Stimulated activated CD4-positive, alpha-beta T cell treated with anti-CD3 and anti-CD28 coated beads, Interleukin-12 subunit alpha, Interleukin-12 subunit beta, amount 100 ng/mL, for 48 hours (primary cell): ENCODE results near the gene MUC2.

Experiments used
- DNase-seq, 3 donors: peaks; one replicate each; pipeline ENCODE4 v3.0.0-alpha.2; 2020; ENCODE audit warnings: low read depth in 2 of 3, low spot score in 1 of 3

MUC2 gene

GRCh38 chr11:1074244-1075221 lies at the start of gene MUC2:
Gene MUC2 (plus strand): TSS chr11:1074874.
- no peak for DNase-seq

- no peak for DNase-seq
Measured at GRCh38 chr11:1025410-1026162, 49.1 kb upstream of the MUC2 start.

- DNase-seq = no peak
Measured at GRCh38 chr11:1026163-1026450, 48.6 kb upstream of the MUC2 start.

- DNase-seq = no peak
Measured at GRCh38 chr11:1026641-1027482, 47.8 kb upstream of the MUC2 start.

- no peak for DNase-seq
Measured at GRCh38 chr11:1027483-1028290, 47.0 kb upstream of the MUC2 start.

GRCh38 chr11:1028291-1028540 lies 46.5 kb upstream of the MUC2 start:
- DNase-seq = no peak

- no peak for DNase-seq
Measured at GRCh38 chr11:1028616-1029015, 46.1 kb upstream of the MUC2 start.

- DNase-seq = no peak
Measured at GRCh38 chr11:1029051-1029450, 45.6 kb upstream of the MUC2 start.

GRCh38 chr11:1029654-1030053 lies 45.0 kb upstream of the MUC2 start:
- no peak for DNase-seq

GRCh38 chr11:1030086-1030485 lies 44.6 kb upstream of the MUC2 start:
- no peak for DNase-seq

GRCh38 chr11:1030556-1030955 lies 44.1 kb upstream of the MUC2 start:
- no peak for DNase-seq

- no peak for DNase-seq
Measured at GRCh38 chr11:1031121-1031899, 43.4 kb upstream of the MUC2 start.

GRCh38 chr11:1032310-1032891 lies 42.3 kb upstream of the MUC2 start:
- DNase-seq = no peak

GRCh38 chr11:1033016-1033798 lies 41.5 kb upstream of the MUC2 start:
- no peak for DNase-seq

GRCh38 chr11:1034001-1034400 lies 40.7 kb upstream of the MUC2 start:
- no peak for DNase-seq

- DNase-seq = no peak
Measured at GRCh38 chr11:1034456-1035295, 40.0 kb upstream of the MUC2 start.

- DNase-seq = no peak
Measured at GRCh38 chr11:1035577-1036283, 38.9 kb upstream of the MUC2 start.
